ENCODE measurements around the gene CLDN14. TPM values are rescaled to one million over a fixed set of nuclear protein-coding genes. Genes with fewer than 3 reads are reported as not detected.

The CLDN14 gene
- polyA plus RNA-seq, 4 donors: 0.09 TPM; not detected in 3

DNA sequence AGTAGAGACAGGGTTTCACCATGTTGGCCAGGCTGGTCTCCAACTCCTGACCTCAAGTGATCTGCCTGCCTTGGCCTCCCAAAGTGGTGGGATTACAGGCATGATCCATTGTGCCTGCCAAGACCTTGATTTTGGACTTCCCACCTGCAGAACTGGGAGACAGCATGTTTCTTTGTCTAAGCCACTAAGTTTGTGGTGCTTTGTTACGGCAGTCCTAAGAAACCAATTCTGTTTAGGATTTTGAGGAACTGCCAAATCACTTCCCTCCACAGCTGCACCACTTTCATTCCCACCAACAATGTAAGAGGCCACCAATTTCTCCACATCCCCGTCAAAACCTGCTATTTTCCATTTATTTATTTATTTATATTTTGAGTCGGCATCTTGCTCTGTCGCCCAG lies 48.7 kb downstream of the CLDN14 start:
- 76 to 86% (median 80%) methylated on average over 4 of the region's 4 CpGs for WGBS, 3 donors
- no peak for FAIRE-seq

DNA sequence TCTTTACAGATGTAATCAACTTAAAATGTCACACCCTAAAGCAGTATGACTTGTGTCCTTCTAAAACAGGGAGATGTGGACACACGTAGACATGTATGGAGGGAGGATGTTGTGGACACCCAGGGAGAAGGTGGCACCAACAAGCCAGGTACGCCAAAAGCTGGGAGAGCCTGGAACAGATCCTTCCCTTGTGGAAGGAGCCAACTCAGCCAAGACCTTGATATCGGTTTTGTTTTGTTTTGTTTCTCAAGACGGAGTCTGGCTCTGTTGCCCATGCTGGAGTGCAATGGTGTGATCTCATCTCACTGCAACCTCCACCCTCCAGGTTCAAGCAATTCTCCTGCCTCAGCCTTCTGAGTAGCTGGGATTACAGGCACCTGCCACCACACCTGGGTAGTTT lies 49.1 kb downstream of the CLDN14 start:
- WGBS, 3 donors: 83 to 89% (median 83%) methylated on average over 4 of the region's 4 CpGs
- no peak for DNase-seq
- peaks cover 0 to 5% (median 0%) of the 10 kb centered on the region in 3 donors for H3K4me1 ChIP-seq (ENCODE audit: control insufficient read depth in 3 of 3, insufficient read depth in 2 of 3, low read depth in 1 of 3, low read length in 2 of 3)
- no peaks in the 10 kb centered on the region for H3K36me3 ChIP-seq (ENCODE audit: control insufficient read depth in 3 of 3, insufficient read depth in 2 of 3, low read depth in 1 of 3, low read length in 3 of 3)
- no peak for FAIRE-seq
- H3K27ac ChIP-seq (ENCODE audit: low read depth in 1 of 3, low read length in 2 of 3): no peak overlapping the region
- H3K9me3 ChIP-seq (ENCODE audit: control insufficient read depth in 2 of 2, insufficient read depth in 1 of 2, low read depth in 1 of 2, low read length in 1 of 2): no peaks in the 10 kb centered on the region
- H3K4me3 ChIP-seq (ENCODE audit: low read depth in 1 of 3, low read length in 3 of 3): no peak overlapping the region
- no peaks in the 10 kb centered on the region for H3K27me3 ChIP-seq (ENCODE audit: control insufficient read depth in 3 of 3, insufficient read depth in 3 of 3, low read length in 3 of 3)

More for the DNA sequence above, 48.7 kb downstream of the CLDN14 start:
- Histone ChIP-seq H3K36me3 (ENCODE audit: control insufficient read depth in 3 of 3, insufficient read depth in 2 of 3, low read depth in 1 of 3, low read length in 3 of 3) (no peaks in the 10 kb centered on the region), H3K9me3 (ENCODE audit: control insufficient read depth in 2 of 2, insufficient read depth in 1 of 2, low read depth in 1 of 2, low read length in 1 of 2) (no peaks in the 10 kb centered on the region), H3K27me3 (ENCODE audit: control insufficient read depth in 3 of 3, insufficient read depth in 3 of 3, low read length in 3 of 3) (no peaks in the 10 kb centered on the region), H3K27ac (ENCODE audit: low read depth in 1 of 3, low read length in 2 of 3) (no peak overlapping the region), H3K4me3 (ENCODE audit: low read depth in 1 of 3, low read length in 3 of 3) (no peak overlapping the region), H3K4me1 (ENCODE audit: control insufficient read depth in 3 of 3, insufficient read depth in 2 of 3, low read depth in 1 of 3, low read length in 2 of 3) (peaks cover 0 to 5% (median 0%) of the 10 kb centered on the region in 3 donors)
- DNase-seq: no peak

DNA sequence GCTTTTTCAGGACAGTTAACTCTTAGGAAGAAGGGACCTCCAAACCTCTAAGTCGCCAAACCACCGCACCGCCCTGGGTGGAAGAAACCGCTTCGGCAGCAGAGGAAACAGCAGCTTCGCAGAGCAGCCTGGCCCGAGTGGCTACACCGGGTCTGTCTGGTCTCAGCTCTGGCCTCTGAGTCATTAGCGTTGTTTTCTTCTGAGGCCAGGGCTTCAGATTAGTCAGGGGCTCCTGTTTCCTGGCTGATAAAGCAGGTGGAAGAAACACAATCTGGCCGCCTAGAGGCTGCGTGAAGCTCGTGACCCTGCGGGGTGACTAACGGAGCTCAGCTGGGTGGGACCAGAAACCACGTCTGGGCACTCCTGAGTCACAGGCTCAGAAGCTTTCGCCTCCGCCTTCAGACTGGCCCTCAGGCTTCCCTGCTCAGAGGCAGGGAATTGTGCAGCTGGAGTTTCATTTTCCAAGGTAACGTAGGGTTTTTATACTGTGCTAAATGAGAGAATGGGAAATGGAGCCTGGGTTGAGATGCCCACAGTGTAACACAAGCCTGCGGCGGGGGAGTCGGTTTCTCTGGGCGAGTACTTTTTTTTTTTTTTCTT lies 49.9 kb downstream of the CLDN14 start:
- FAIRE-seq: no peak
- no peak overlapping the region for H3K4me3 ChIP-seq (ENCODE audit: low read depth in 1 of 3, low read length in 3 of 3)
- WGBS, 3 donors: 13 to 23% (median 16%) methylated on average over 22 of the region's 22 CpGs
- peak overlapping the region in 1 of 3 donors; percentile 61 for H3K27ac ChIP-seq (ENCODE audit: low read depth in 1 of 3, low read length in 2 of 3)
- H3K4me1 ChIP-seq (ENCODE audit: control insufficient read depth in 3 of 3, insufficient read depth in 2 of 3, low read depth in 1 of 3, low read length in 2 of 3): peaks cover 0 to 5% (median 0%) of the 10 kb centered on the region in 3 donors
- no peaks in the 10 kb centered on the region for H3K9me3 ChIP-seq (ENCODE audit: control insufficient read depth in 2 of 2, insufficient read depth in 1 of 2, low read depth in 1 of 2, low read length in 1 of 2)
- no peaks in the 10 kb centered on the region for H3K36me3 ChIP-seq (ENCODE audit: control insufficient read depth in 3 of 3, insufficient read depth in 2 of 3, low read depth in 1 of 3, low read length in 3 of 3)
- DNase-seq: peak; percentile 34 to 86
- no peaks in the 10 kb centered on the region for H3K27me3 ChIP-seq (ENCODE audit: control insufficient read depth in 3 of 3, insufficient read depth in 3 of 3, low read length in 3 of 3)

DNA sequence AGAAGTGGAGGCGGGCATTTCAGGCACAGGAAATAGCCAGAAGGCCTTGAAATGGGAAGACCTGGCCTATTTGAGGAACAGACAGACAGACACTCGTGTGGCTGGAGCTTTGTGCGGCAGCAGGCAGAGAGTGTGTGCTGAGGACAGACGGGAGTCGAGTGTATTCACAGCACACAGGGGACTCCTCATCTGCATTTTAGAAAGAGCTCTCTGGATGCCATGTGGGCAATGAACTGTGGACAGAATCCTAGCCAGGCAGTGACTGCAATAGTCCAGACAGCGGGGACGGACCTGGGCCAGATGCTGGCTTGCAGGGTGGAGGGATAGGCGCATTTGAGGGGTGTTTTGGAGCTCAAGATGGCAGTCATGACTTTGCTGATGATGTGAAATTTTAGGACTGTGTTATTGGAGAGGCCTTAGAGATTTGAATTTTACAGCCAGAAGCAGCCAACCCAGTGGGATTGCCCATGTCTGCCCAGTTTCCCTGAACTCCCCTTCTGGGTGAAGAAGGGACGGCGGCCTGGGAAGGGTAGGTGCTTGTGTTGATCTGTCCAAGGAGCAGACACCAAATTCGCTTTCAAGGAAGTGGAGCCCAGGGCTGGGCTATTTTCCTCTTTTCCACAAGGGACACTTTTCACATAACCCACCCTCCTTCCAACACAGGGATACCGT lies 51.0 kb downstream of the CLDN14 start:
- H3K27me3 ChIP-seq (ENCODE audit: control insufficient read depth in 3 of 3, insufficient read depth in 3 of 3, low read length in 3 of 3): no peaks in the 10 kb centered on the region
- peaks cover 0 to 5% (median 0%) of the 10 kb centered on the region in 3 donors for H3K4me1 ChIP-seq (ENCODE audit: control insufficient read depth in 3 of 3, insufficient read depth in 2 of 3, low read depth in 1 of 3, low read length in 2 of 3)
- no peak for DNase-seq
- 87 to 95% (median 89%) methylated on average over 12 of the region's 12 CpGs for WGBS, 3 donors
- no peak overlapping the region for H3K27ac ChIP-seq (ENCODE audit: low read depth in 1 of 3, low read length in 2 of 3)
- H3K9me3 ChIP-seq (ENCODE audit: control insufficient read depth in 2 of 2, insufficient read depth in 1 of 2, low read depth in 1 of 2, low read length in 1 of 2): no peaks in the 10 kb centered on the region
- H3K4me3 ChIP-seq (ENCODE audit: low read depth in 1 of 3, low read length in 3 of 3): no peak overlapping the region
- H3K36me3 ChIP-seq (ENCODE audit: control insufficient read depth in 3 of 3, insufficient read depth in 2 of 3, low read depth in 1 of 3, low read length in 3 of 3): no peaks in the 10 kb centered on the region
- FAIRE-seq: no peak

DNA sequence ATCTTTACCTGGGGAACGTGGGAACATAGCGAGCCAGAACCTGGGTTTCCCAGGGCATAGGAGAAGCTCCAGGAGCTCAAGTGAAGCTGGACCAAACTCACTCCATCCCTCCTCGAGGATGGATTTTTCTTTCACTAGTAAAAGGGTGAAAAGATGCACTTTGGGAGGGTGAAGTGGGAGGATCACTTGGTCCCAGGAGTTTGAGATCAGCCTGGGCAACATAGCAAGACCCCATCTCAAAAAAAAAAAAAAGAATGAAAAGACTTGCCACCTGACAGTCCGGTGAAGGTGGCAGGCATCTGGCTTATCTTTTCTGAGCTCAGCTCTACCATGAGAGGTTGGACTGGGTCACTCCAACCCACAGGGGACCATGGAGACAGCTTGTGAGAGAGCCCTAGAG lies 52.4 kb downstream of the CLDN14 start:
- Histone ChIP-seq H3K36me3 (ENCODE audit: control insufficient read depth in 3 of 3, insufficient read depth in 2 of 3, low read depth in 1 of 3, low read length in 3 of 3) (no peaks in the 10 kb centered on the region), H3K4me3 (ENCODE audit: low read depth in 1 of 3, low read length in 3 of 3) (no peak overlapping the region), H3K4me1 (ENCODE audit: control insufficient read depth in 3 of 3, insufficient read depth in 2 of 3, low read depth in 1 of 3, low read length in 2 of 3) (peaks cover 0 to 5% (median 0%) of the 10 kb centered on the region in 3 donors), H3K9me3 (ENCODE audit: control insufficient read depth in 2 of 2, insufficient read depth in 1 of 2, low read depth in 1 of 2, low read length in 1 of 2) (no peaks in the 10 kb centered on the region), H3K27me3 (ENCODE audit: control insufficient read depth in 3 of 3, insufficient read depth in 3 of 3, low read length in 3 of 3) (no peaks in the 10 kb centered on the region), H3K27ac (ENCODE audit: low read depth in 1 of 3, low read length in 2 of 3) (no peak overlapping the region)
- DNase-seq (no peak), FAIRE-seq (no peak)
- 80 to 92% (median 81%) methylated on average over 4 of the region's 4 CpGs for WGBS, 3 donors

DNA sequence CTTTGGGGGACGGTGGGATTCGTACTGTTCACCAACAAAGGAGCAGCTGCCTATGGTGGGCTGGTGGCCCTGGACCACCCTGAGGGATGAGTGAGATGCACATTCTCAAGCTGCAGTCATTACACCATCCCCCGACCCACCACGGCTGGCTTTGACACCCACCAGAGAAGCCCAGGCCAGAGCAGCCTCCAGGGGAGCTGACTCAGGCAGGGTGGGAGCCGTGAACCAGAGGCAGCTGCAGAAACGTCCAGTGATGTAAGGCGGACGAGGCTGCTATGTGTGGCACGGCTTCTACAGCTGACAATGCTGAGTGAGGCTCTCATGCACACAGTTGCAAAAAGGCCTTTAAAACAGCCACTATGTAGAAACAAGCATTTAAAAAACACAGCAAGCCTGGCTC lies 54.6 kb downstream of the CLDN14 start:
- no peaks in the 10 kb centered on the region for H3K27me3 ChIP-seq (ENCODE audit: control insufficient read depth in 3 of 3, insufficient read depth in 3 of 3, low read length in 3 of 3)
- FAIRE-seq (no peak), DNase-seq (no peak)
- no peak overlapping the region for H3K27ac ChIP-seq (ENCODE audit: low read depth in 1 of 3, low read length in 2 of 3)
- WGBS, 3 donors: 80 to 93% (median 93%) methylated on average over 9 of the region's 9 CpGs
- no peak overlapping the region for H3K4me3 ChIP-seq (ENCODE audit: low read depth in 1 of 3, low read length in 3 of 3)
- no peaks in the 10 kb centered on the region for H3K36me3 ChIP-seq (ENCODE audit: control insufficient read depth in 3 of 3, insufficient read depth in 2 of 3, low read depth in 1 of 3, low read length in 3 of 3)
- H3K9me3 ChIP-seq (ENCODE audit: control insufficient read depth in 2 of 2, insufficient read depth in 1 of 2, low read depth in 1 of 2, low read length in 1 of 2): no peaks in the 10 kb centered on the region
- peaks cover 0 to 5% (median 0%) of the 10 kb centered on the region in 3 donors for H3K4me1 ChIP-seq (ENCODE audit: control insufficient read depth in 3 of 3, insufficient read depth in 2 of 3, low read depth in 1 of 3, low read length in 2 of 3)

DNA sequence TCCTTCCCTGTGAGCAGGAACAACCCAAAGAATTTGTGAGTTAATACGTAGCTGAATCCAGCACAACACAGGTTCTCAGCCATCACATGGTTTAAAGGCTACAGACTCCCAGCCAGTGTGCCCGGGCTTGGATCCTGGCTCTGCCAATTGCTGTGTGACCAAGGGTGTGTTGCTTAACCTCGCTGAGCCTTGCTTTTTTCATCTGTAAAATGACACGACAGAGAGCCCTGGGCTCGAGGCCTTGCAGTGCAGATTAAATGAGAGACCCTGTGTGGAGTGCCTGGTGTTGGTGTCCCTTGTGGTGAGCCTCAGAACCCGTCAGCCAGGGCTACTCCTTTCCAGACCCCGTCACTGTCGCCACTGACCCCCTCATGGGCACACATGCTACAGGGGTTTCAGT lies 55.3 kb downstream of the CLDN14 start:
- H3K27ac ChIP-seq (ENCODE audit: low read depth in 1 of 3, low read length in 2 of 3): no peak overlapping the region
- no peak for FAIRE-seq
- H3K4me1 ChIP-seq (ENCODE audit: control insufficient read depth in 3 of 3, insufficient read depth in 2 of 3, low read depth in 1 of 3, low read length in 2 of 3): peaks cover 0 to 2% (median 0%) of the 10 kb centered on the region in 3 donors
- H3K27me3 ChIP-seq (ENCODE audit: control insufficient read depth in 3 of 3, insufficient read depth in 3 of 3, low read length in 3 of 3): no peaks in the 10 kb centered on the region
- no peak for DNase-seq
- H3K4me3 ChIP-seq (ENCODE audit: low read depth in 1 of 3, low read length in 3 of 3): no peak overlapping the region
- H3K36me3 ChIP-seq (ENCODE audit: control insufficient read depth in 3 of 3, insufficient read depth in 2 of 3, low read depth in 1 of 3, low read length in 3 of 3): no peaks in the 10 kb centered on the region
- no peaks in the 10 kb centered on the region for H3K9me3 ChIP-seq (ENCODE audit: control insufficient read depth in 2 of 2, insufficient read depth in 1 of 2, low read depth in 1 of 2, low read length in 1 of 2)
- 93 to 94% (median 94%) methylated on average over 8 of the region's 8 CpGs for WGBS, 3 donors

DNA sequence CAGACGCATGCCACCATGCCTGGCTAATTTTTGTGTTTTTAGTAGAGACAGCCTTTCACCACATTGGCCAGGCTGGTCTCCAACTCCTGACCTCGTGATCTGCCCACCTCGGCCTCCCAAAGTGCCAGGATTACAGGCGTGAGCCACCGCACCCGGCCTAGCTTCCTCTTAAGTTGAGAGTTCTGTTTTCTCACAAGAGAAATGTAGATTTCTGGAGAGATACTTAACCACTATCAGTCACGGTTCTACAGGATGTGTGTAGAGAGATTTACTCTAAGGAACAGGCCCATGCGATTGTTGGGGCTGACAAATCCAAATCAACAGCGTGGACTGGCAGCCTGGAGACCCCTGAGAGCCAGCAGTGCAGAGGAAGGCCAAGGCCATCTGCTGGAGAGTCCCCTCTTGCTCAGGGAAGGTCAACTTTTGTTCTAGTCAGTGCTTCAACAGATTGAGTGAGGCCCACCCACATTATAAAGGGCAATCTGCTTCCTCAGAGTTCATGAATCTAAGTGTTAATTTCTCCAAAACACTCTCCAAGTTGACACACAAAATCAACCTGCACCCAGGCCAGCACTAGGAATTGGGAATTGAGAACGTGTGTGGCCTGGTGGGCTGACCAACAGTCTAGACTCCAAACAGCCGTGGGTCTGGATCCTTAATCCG lies 56.0 kb downstream of the CLDN14 start:
- Histone ChIP-seq H3K36me3 (ENCODE audit: control insufficient read depth in 3 of 3, insufficient read depth in 2 of 3, low read depth in 1 of 3, low read length in 3 of 3) (no peaks in the 10 kb centered on the region), H3K4me1 (ENCODE audit: control insufficient read depth in 3 of 3, insufficient read depth in 2 of 3, low read depth in 1 of 3, low read length in 2 of 3) (no peaks in the 10 kb centered on the region), H3K27me3 (ENCODE audit: control insufficient read depth in 3 of 3, insufficient read depth in 3 of 3, low read length in 3 of 3) (no peaks in the 10 kb centered on the region), H3K9me3 (ENCODE audit: control insufficient read depth in 2 of 2, insufficient read depth in 1 of 2, low read depth in 1 of 2, low read length in 1 of 2) (no peaks in the 10 kb centered on the region), H3K27ac (ENCODE audit: low read depth in 1 of 3, low read length in 2 of 3) (no peak overlapping the region), H3K4me3 (ENCODE audit: low read depth in 1 of 3, low read length in 3 of 3) (no peak overlapping the region)
- 89 to 95% (median 89%) methylated on average over 12 of the region's 12 CpGs for WGBS, 3 donors
- FAIRE-seq: no peak
- no peak for DNase-seq

Data from small intestine (tissue), 7 donors.